ENCODE data around the gene FOXRED1.
A peak's percentile ranks its signal among the peaks of the same experiment; 100 is the strongest.

The FOXRED1 gene

DNA sequence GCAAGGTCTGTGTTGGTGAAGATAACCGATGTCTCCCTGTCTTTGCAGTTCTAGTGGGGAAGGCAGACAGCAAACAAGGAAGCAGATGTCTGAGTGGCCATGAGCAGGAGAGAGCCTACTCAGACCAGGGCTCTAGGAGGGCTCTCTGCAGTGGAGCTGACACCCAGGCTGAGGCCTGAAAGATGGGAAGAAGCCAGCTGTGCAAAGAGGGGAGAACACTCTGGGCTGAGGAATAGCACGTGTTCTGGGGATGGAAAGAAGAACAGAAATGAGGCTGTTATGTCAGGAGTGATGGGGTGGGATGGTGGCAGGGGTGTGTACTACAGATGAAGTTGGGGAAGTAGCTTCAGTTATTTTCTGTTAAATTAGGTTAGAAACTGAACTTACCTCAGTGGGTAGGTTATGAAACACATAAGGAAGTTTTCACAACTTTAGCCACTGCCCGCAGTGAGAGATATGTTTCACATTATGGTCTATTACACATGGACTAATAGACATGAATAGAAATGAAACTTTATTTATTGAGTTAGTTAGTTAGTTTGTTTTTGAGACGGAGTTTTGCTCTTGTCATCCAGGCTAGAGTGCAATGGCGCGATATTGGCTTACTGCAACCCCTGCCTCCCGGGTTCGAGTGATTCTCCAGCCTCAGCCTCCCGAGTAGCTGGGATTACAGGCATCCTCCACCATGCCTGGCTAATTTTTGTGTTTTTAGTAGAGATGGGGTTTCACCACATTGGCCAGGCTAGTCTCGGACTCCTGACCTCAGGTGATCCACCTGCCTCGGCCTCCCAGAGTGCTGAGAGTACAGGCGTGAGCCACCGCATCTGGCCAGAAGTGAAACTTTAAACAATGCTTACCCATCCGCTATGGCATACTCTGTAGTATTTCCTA lies 42.7 kb downstream of the FOXRED1 start:
- DNase-seq (ENCODE audit: low read depth, low spot score): no peak

DNA sequence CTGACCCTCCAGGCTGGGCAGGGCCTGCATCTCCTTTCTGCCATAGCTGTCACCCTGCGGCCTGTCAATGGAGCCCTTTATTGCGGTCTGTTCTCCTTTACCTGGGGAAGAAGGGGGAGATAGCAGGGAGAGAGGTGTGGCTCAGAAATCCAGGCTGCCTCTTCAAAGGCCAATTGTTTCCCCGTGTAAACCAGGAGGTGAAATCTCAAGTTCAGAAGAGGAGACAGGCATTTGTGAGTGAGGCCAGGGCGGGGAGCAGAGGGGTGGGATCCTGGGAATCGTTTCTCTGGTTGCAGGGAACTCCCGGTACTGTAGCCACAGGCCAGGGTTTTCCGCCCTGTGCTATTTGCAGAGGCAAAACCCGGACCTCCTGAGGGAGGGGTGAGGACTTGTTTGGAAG lies 44.0 kb downstream of the FOXRED1 start:
- DNase-seq (ENCODE audit: low read depth, low spot score): no peak

DNA sequence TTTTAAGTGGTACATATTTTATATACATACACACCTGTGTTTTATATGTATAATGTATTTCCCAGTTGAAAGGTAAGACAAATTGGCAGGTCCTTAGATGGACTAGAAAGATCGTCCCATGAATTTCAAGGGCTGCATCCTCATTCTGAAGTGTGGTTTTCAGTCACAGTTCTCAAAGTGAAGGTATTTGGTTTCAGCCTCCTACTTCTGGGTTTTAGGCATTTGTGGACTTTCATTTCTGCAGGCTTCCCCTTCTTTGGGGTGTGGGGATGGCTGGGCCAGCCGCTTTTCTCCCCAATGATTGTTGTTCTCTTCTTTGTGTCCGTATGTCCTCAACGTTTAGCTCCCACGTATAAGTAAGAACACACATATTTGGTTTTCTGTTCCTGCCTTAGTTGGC lies 44.9 kb downstream of the FOXRED1 start:
- DNase-seq (ENCODE audit: low read depth, low spot score): no peak

- DNase-seq (ENCODE audit: low read depth, low spot score): no peak
These were observed 48.4 kb downstream of the FOXRED1 start for GRCh38 chr11:126317432-126317755.

GRCh38 chr11:126317756-126318573 lies 49.0 kb downstream of the FOXRED1 start:
- peak; percentile 81 for DNase-seq (ENCODE audit: low read depth, low spot score)

GRCh38 chr11:126318574-126319373 lies 49.8 kb downstream of the FOXRED1 start:
- peak; percentile 81 for DNase-seq (ENCODE audit: low read depth, low spot score)

DNA sequence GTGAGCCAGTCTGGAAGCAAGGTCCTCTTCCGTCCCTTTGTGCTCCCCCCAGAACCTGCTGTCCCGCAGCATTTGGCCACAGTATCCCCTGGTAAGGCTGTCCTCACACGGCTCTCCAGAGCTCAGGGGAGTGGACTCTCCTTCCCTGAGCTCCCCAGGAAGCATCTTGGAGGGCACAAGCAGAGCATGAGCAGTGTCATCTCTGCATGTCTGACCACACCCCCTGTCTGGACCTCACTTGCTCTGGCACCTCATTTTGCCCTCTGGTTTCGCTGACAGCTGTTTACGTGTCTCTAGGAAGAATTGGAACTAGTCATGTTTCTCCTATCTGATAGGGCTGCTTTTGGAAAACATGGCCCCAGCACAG lies 50.4 kb downstream of the FOXRED1 start:
- no peak for DNase-seq (ENCODE audit: low read depth, low spot score)

DNA sequence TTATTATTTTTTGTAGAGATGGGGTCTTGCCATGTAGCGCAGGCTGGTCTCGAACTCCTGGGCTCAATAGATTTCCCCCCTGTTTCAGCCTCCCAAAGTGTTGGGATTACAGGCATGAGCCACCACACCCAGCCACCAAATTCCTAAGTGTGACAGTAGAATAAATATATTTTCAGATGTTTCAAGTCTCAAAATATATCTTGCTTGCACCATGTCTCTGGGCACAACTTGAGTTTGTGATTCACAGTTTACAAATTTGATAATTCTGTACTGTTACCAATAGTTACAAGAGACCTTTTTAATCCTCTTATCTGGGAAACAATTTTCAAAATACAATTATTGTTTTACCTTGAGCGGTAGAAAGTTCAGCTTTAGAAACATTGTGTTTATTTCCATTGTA lies 54.0 kb downstream of the FOXRED1 start:
- no peak for DNase-seq (ENCODE audit: low read depth, low spot score)

- no peak for DNase-seq (ENCODE audit: low read depth, low spot score)
These were observed 58.5 kb downstream of the FOXRED1 start for GRCh38 chr11:126327281-126328000.
